ENCODE results near the gene TACSTD2.

DNA sequence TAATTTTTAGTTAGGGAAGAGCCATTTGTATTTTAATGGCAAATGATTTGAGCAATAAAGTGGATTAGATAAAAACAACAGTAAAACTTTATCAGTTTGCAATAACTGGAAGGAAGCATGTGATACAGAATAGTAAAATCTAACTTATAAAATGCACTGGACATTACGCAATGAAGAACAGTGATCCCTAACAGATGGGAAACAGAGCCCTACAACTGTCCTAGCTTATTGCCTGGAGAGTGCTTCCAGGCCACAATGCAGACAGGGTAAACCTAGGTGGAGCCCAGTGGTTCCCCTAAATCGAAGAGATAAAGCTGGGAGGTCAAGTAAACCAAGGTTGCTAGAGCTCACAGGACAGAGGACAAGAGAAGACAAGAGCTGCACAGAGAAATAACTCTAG, 37.5 kb downstream of the TACSTD2 start:
- TF ChIP-seq, protein P1, sequence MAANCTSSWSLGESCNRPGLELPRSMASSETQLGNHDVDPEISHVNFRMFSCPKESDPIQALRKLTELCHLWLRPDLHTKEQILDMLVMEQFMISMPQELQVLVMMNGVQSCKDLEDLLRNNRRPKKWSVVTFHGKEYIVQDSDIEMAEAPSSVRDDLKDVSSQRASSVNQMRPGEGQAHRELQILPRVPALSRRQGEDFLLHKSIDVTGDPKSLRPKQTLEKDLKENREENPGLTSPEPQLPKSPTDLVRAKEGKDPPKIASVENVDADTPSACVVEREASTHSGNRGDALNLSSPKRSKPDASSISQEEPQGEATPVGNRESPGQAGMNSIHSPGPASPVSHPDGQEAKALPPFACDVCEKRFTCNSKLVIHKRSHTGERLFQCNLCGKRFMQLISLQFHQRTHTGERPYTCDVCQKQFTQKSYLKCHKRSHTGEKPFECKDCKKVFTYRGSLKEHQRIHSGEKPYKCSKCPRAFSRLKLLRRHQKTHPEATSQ (tag by site-specific recombination; IDR thresholded peaks at IDR 0.05), result no peak
- TF ChIP-seq ZNF140 (tag by site-specific recombination; IDR thresholded peaks at IDR 0.05) (no peak), ZNF274 (IDR thresholded peaks at IDR 0.05; ENCODE audit: low read length) (no peak), ZNF274 (tag by site-specific recombination; IDR thresholded peaks at IDR 0.05; ENCODE audit: borderline replicate concordance) (no peak), GLIS1 (tag by site-specific recombination; IDR thresholded peaks at IDR 0.05) (no peak), ZNF654 (tag by site-specific recombination; IDR thresholded peaks at IDR 0.05; ENCODE audit: low read depth) (no peak), HOXC10 (CRISPR knock-in tag; IDR thresholded peaks at IDR 0.05) (no peak), ZNF121 (tag by site-specific recombination; IDR thresholded peaks at IDR 0.05) (no peak)
- TF ChIP-seq, protein P2, sequence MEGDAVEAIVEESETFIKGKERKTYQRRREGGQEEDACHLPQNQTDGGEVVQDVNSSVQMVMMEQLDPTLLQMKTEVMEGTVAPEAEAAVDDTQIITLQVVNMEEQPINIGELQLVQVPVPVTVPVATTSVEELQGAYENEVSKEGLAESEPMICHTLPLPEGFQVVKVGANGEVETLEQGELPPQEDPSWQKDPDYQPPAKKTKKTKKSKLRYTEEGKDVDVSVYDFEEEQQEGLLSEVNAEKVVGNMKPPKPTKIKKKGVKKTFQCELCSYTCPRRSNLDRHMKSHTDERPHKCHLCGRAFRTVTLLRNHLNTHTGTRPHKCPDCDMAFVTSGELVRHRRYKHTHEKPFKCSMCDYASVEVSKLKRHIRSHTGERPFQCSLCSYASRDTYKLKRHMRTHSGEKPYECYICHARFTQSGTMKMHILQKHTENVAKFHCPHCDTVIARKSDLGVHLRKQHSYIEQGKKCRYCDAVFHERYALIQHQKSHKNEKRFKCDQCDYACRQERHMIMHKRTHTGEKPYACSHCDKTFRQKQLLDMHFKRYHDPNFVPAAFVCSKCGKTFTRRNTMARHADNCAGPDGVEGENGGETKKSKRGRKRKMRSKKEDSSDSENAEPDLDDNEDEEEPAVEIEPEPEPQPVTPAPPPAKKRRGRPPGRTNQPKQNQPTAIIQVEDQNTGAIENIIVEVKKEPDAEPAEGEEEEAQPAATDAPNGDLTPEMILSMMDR (tag by site-specific recombination; IDR thresholded peaks at IDR 0.05), result no peak
- TF ChIP-seq, protein P3, sequence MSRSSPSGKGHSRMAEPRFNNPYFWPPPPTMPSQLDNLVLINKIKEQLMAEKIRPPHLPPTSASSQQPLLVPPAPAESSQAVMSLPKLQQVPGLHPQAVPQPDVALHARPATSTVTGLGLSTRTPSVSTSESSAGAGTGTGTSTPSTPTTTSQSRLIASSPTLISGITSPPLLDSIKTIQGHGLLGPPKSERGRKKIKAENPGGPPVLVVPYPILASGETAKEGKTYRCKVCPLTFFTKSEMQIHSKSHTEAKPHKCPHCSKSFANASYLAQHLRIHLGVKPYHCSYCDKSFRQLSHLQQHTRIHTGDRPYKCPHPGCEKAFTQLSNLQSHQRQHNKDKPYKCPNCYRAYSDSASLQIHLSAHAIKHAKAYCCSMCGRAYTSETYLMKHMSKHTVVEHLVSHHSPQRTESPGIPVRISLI (tag by site-specific recombination; IDR thresholded peaks at IDR 0.05), result no peak
- TF ChIP-seq, protein P4, sequence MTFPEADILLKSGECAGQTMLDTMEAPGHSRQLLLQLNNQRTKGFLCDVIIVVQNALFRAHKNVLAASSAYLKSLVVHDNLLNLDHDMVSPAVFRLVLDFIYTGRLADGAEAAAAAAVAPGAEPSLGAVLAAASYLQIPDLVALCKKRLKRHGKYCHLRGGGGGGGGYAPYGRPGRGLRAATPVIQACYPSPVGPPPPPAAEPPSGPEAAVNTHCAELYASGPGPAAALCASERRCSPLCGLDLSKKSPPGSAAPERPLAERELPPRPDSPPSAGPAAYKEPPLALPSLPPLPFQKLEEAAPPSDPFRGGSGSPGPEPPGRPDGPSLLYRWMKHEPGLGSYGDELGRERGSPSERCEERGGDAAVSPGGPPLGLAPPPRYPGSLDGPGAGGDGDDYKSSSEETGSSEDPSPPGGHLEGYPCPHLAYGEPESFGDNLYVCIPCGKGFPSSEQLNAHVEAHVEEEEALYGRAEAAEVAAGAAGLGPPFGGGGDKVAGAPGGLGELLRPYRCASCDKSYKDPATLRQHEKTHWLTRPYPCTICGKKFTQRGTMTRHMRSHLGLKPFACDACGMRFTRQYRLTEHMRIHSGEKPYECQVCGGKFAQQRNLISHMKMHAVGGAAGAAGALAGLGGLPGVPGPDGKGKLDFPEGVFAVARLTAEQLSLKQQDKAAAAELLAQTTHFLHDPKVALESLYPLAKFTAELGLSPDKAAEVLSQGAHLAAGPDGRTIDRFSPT (tag by site-specific recombination; IDR thresholded peaks at IDR 0.05), result no peak
- TF ChIP-seq, protein P5, sequence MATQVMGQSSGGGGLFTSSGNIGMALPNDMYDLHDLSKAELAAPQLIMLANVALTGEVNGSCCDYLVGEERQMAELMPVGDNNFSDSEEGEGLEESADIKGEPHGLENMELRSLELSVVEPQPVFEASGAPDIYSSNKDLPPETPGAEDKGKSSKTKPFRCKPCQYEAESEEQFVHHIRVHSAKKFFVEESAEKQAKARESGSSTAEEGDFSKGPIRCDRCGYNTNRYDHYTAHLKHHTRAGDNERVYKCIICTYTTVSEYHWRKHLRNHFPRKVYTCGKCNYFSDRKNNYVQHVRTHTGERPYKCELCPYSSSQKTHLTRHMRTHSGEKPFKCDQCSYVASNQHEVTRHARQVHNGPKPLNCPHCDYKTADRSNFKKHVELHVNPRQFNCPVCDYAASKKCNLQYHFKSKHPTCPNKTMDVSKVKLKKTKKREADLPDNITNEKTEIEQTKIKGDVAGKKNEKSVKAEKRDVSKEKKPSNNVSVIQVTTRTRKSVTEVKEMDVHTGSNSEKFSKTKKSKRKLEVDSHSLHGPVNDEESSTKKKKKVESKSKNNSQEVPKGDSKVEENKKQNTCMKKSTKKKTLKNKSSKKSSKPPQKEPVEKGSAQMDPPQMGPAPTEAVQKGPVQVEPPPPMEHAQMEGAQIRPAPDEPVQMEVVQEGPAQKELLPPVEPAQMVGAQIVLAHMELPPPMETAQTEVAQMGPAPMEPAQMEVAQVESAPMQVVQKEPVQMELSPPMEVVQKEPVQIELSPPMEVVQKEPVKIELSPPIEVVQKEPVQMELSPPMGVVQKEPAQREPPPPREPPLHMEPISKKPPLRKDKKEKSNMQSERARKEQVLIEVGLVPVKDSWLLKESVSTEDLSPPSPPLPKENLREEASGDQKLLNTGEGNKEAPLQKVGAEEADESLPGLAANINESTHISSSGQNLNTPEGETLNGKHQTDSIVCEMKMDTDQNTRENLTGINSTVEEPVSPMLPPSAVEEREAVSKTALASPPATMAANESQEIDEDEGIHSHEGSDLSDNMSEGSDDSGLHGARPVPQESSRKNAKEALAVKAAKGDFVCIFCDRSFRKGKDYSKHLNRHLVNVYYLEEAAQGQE (tag by site-specific recombination; IDR thresholded peaks at IDR 0.05), result no peak
- TF ChIP-seq, protein P6, sequence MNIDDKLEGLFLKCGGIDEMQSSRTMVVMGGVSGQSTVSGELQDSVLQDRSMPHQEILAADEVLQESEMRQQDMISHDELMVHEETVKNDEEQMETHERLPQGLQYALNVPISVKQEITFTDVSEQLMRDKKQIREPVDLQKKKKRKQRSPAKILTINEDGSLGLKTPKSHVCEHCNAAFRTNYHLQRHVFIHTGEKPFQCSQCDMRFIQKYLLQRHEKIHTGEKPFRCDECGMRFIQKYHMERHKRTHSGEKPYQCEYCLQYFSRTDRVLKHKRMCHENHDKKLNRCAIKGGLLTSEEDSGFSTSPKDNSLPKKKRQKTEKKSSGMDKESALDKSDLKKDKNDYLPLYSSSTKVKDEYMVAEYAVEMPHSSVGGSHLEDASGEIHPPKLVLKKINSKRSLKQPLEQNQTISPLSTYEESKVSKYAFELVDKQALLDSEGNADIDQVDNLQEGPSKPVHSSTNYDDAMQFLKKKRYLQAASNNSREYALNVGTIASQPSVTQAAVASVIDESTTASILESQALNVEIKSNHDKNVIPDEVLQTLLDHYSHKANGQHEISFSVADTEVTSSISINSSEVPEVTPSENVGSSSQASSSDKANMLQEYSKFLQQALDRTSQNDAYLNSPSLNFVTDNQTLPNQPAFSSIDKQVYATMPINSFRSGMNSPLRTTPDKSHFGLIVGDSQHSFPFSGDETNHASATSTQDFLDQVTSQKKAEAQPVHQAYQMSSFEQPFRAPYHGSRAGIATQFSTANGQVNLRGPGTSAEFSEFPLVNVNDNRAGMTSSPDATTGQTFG (tag by site-specific recombination; IDR thresholded peaks at IDR 0.05; ENCODE audit: borderline replicate concordance), result no peak
- TF ChIP-seq, protein P7, sequence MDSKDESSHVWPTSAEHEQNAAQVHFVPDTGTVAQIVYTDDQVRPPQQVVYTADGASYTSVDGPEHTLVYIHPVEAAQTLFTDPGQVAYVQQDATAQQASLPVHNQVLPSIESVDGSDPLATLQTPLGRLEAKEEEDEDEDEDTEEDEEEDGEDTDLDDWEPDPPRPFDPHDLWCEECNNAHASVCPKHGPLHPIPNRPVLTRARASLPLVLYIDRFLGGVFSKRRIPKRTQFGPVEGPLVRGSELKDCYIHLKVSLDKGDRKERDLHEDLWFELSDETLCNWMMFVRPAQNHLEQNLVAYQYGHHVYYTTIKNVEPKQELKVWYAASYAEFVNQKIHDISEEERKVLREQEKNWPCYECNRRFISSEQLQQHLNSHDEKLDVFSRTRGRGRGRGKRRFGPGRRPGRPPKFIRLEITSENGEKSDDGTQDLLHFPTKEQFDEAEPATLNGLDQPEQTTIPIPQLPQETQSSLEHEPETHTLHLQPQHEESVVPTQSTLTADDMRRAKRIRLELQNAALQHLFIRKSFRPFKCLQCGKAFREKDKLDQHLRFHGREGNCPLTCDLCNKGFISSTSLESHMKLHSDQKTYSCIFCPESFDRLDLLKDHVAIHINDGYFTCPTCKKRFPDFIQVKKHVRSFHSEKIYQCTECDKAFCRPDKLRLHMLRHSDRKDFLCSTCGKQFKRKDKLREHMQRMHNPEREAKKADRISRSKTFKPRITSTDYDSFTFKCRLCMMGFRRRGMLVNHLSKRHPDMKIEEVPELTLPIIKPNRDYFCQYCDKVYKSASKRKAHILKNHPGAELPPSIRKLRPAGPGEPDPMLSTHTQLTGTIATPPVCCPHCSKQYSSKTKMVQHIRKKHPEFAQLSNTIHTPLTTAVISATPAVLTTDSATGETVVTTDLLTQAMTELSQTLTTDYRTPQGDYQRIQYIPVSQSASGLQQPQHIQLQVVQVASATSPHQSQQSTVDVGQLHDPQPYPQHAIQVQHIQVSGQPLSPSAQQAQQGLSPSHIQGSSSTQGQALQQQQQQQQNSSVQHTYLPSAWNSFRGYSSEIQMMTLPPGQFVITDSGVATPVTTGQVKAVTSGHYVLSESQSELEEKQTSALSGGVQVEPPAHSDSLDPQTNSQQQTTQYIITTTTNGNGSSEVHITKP (tag by site-specific recombination; IDR thresholded peaks at IDR 0.05), result no peak
